Right ventricle myocardium inferior (tissue), 1 donor: ENCODE data around the gene HS3ST3B1. TPM values are rescaled to one million over a fixed set of nuclear protein-coding genes. Genes with fewer than 3 reads are reported as not detected.

Experiments used
- ATAC-seq: fragments of 200-7000 bp; cut with Tn5 transposase; one replicate; pipeline ENCODE4 v1.9.1; 2020; ENCODE audit warnings: mild to moderate bottlenecking, moderate library complexity
- DNase-seq: peaks from one replicate; pipeline ENCODE4 v3.0.0; 2021; ENCODE audit errors: missing footprints
- intact Hi-C: fragments of 100-400 bp; cut with DNase I; formaldehyde crosslinking; loops from one replicate; pipeline ENCODE4 v1.11.0; 2022
- total RNA-seq: library from RNA; stranded (reverse); fragmentation: NEBNext Ultra II Directional; extraction: Animal tissue kit (Norgen Biotek cat#: 25700); gene quantifications from one replicate; pipeline ENCODE4 v1.2.1, GENCODE V29; 2021
- donor health status: DM: no; HTN: yes; CAD: no; lungs with severe emphysema.

HS3ST3B1 gene
- total RNA-seq, 1 donor from 2014 or later: 1.5 TPM

DNA sequence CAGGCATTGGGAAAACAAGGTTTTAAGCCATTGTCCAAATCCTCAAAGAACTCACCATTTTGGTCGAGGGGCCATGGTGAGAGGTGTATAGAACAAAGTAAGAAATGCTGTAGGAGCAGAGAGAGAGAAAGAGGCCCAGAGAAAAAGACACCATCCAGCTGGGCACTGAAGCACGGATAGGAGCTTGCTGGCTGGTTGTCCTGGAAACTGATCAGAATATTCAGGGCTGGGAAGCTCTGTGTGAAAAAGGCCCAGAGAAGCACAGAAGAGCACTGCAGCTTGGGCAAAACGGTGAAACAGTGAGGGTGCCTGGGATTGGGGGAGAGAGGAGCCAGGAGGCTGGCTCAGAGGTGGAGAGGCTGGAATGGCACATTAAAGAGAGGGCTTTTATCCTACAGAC is 16.5 kb downstream of the HS3ST3B1 start:
- intact Hi-C loops: no loop called here
- no peak for ATAC-seq
- DNase-seq: no peak

DNA sequence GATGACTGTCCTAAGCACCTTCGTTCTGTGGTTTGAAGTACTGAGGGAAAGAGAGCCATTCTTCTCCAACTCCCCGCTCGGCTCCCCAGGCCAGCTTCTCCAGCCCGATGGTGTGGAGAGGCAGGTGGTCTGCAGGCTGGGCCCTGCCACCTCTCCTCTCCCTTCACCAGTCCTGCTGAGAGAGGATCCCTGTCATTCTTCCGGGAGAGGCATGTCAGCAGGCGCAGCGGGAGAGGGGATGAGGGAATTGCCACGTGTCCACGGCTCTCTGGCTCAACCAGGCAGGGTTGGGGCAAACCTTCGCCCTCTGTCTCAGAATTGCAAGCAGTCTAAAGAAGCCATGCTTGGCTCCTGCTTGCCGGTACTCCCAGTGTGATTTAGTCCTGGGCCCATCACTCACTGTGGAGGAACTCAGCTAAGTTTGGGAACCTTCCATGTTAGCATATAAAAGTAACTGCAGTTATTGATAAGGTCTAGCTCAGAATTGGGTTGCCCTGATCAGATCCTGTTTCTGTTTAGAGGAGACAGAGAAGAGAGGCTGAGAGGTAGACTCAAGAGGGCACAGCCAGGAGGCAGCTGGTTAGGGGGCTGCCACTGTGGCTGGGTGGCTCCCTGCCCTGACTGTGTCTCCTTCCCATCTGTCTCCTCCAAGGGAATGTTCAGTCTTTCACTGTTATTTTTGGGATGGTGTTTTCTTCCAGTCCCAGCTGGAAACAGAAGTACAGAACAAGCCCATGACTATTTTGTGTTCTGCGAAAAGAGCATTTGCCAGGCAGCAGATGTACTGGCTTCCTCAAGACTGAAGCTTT is 17.4 kb downstream of the HS3ST3B1 start:
- DNase-seq: no peak
- ATAC-seq: no peak
- intact Hi-C loops: no loop called here

DNA sequence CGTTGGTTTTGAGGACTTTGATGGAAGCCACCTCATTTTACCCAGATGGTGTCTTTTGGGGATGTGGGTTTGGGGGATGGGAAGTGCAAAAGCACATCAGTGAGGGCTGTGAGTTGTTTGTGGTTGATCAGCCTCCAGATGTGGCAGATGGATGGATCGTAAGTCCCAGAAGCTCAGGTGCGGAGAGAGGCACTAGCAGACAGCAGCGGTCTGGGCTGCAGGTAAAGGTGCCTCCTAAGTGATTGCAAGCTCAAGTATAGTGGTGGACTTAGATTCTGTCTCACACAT is 18.0 kb downstream of the HS3ST3B1 start:
- intact Hi-C loops: no loop called here
- no peak for DNase-seq
- ATAC-seq: no peak

DNA sequence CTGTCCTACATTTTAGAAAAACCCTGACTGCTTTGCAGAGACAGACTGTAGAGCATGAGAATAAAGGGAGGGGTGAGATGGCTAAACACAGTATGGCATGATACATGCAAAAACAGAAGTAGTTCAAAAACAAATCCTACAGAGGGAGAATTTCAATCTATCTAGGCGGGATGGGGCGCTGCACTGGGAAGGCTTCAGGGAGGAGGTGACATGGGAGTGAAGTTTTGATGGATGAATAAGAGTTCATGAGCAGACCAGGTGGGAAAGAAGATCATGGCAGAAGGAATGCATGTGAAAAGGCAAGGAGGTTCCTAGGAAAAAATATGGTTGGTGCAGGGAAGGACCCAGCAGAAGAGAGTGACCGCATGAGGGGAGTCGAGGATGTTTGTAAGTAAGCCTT is 19.2 kb downstream of the HS3ST3B1 start:
- intact Hi-C loops: no loop called here
- DNase-seq (no peak), ATAC-seq (no peak)

DNA sequence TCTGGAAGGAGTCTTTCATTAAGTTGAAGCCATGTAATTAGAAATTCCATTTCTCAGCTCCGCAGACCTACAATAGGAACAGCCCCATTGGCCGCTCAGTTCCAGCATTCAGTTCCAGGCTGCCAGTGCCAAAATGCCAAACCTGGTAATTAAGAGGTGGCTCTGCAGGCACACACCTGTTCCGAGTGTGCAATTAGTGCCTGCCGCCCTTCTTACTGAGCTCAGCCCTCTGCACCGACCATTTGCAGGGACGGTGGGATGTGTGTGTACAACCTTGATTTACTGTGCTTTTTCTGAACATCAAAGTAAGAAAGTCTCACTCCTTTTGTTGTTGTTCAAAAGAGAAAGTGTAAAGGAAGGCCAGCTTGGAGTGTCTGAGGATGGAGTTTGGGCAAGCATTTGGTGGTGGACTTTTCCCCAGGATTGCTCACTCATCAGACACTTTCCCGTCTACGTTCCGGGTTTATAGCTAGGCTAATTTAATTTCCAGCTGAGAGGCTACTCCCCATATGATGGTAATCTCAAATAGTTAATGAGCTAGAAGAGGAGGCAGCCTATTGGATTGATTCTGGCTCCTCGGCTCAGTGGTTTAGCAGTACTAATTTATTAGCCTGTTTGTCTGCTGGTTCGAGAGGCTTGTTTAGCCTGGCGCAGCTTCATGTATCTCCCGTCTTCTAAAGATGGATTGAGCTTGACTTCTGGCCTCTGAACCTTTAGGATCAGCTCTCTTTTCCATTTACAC is 20.0 kb downstream of the HS3ST3B1 start:
- DNase-seq: no peak
- no peak for ATAC-seq
- intact Hi-C loops: no loop called here

DNA sequence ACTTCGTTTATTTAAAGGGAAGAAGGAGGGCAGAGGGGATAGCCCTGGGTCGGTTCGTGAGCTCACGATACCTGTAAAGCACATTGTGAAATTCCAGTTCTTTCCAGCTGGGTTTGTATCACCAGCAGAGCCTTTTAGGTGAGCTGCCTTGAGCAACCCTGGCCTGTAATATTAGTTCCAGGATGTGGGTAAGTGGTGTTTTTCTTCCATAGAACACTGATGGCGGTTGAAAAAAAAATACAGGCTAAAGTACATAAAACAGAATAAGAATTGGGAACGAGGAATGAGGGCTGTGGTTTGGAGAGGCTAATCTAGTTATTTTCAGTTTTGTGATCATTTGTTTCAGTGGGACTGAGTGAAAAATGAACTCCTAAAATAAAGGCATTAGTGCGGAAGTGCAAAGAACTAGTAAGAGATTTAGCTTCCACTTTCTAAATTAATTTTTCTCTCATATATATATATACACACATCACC is 20.6 kb downstream of the HS3ST3B1 start:
- intact Hi-C loops: no loop called here
- DNase-seq (no peak), ATAC-seq (no peak)

DNA sequence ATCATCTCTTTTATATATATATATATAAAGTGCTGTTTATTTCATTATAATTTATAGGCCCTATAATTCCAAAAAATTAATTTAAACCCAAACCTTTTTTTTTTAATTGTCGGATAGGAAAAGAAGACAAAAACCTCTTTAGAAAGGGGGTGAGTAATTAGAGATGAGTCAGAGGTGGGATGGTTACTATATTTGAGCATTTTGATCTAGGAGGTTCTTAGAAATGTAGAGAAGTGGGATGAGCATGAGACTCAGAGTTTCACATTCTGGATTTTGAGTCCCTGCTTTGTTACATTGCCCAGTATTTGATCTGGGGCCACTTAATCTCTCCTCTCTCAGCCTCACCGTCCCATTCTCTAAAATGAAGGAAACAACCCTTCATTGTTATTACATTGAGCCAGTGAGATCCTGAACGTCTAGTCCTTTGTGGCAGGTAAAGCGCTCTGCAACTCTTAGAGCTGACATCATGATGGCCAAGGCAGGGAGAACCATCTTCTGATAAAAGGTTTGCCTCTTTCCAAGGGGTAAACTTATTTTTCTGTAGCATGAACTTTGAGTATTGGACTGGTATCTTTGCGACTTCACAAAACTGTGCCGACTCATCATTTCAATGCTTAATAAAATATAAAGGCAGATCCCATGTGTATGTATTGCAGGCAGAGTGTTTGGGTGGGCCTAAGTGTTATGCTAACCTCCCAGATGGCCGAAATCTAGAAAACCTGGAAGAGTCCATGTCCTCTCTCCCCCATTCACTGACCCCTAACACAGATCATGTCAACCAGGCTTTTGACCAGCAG is 21.3 kb downstream of the HS3ST3B1 start:
- ATAC-seq: no peak
- intact Hi-C loops: no loop called here
- no peak for DNase-seq

DNA sequence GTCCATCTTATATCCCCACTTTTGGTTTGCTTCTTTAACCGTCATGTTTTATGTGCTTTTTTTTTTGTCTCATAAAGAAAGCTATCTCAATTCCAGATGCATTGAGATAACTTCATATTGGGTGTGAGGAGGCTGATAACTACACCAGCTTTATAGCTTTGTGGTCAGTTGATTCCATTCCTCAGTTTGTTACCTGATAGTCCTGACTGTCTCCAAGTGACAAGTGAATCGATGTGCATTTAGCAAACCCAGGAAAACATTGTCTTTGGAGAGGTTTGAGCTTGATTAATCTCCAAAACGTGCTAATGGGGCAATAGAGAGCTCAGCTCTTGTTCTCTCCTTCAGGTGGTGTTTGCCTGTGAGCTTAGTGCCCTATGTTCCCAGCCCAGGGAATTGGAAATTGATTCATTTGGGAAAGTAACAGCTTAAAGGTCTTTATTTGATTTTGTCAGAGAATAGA is 22.7 kb downstream of the HS3ST3B1 start:
- intact Hi-C loops: no loop called here
- ATAC-seq (no peak), DNase-seq (no peak)

DNA sequence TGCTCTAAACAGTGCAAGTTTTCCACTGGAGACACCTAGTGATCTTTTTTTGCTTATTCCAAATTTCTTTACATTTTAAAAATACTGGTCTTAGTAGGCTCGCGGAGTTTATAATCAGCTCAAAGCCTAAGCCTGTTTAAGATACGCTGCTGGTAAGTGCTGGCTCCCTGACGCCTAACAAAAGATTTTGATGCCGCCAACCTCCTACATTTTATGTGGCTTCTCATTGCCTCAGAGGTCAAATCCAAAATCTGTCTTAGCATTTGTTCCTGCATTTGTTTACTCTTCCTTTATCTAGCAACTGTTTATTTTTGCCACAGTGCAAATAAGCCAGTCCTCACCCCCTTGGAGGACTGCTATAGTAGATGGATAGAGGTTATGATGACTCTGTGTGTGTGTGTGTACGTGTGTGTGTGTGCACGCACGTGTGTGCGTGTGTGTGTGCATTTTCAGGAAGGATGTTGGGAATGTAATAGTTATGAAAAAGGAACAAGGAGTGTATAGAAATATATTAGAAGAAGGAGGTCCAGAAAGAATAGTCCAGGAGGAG is 24.8 kb downstream of the HS3ST3B1 start:
- intact Hi-C loops: no loop called here
- no peak for DNase-seq
- ATAC-seq: no peak

DNA sequence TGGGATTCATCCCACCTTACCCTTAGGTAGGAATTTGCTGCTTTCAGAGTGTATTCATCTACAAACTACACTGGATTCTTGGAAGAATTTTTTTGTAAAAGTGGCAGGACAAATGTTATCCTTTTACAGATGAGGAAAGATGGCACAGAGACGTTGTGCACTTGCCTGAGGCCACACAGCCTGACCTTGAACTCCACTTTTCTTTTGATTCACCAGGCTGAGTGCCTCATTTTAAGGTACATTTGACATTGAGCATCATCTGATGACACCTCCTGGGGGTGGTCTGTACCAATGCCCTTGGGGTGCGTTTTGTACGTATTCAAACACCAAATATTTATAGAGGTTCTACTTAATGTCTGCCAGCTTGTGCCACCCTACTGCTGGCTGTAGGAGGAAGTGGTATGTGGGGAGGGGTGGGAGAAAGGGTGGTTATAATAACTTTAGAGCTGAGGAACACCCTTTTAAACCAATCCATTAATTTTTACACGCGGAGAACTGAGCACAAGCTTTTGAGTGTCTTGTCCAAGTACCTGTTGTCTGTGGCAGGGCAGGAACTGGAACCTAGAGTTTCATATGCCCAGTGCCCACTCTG is 29.1 kb downstream of the HS3ST3B1 start:
- intact Hi-C loops: no loop called here
- DNase-seq: no peak
- no peak for ATAC-seq

DNA sequence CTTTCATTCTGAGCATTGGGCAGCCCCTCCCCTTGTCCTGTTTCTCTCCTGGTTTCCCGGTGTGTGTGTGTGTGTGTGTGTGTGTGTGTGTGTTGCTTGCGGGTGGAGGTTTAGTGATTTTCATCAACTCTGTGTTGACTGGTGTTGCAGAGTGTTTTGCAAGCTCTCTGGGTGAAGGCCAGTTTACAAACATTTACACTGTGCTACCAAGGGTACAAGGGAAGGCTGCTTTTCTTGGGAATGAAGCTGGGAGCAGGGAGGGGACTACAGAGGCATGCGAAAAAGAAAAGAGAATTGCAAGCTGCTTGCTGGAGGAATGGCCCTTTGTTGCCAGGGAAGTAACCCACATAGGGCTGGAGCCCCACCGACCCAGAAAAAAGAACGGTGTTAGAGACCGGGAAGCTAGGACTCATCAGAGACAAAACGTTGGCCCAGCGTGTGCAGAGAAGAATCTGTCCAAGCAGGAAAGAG is 29.6 kb downstream of the HS3ST3B1 start:
- DNase-seq (no peak), ATAC-seq (no peak)
- intact Hi-C loops: no loop called here

DNA sequence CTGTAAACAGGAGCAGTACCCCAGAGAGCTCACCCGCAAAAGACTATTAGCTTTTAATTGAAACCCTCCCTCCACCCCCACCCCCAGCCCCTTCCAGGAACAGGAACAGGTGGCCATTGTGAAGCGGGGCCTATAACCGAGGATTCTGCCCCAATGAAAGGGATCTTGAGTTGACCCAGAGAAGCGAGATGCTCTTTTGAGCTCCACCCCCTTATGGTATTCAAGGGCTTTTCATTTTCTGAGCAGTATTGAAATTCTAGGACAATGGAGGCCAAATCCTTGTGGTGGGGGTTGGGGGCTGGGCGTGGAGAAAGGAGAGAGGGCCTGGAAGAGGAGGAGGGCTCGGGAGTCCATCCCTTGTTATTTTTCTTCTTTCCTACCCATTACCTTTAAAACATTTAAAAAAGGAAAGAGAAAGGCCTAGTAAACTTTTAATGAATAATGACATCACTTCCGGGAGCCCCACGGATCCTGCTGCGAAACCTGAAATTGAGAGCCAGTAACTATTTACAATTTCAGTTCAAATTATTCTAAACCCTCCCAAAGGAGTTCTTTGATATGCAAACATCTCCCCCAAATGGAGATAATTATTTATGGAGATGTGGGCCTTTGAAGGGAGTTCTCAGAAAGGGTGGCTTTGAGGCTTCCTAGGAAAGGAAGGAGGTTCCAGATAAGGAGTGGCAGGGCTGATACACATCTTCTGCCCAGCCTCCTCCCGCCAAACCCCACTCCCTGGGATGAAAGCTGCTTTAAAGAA is 30.5 kb downstream of the HS3ST3B1 start:
- intact Hi-C loops: no loop called here
- ATAC-seq (no peak), DNase-seq (no peak)

DNA sequence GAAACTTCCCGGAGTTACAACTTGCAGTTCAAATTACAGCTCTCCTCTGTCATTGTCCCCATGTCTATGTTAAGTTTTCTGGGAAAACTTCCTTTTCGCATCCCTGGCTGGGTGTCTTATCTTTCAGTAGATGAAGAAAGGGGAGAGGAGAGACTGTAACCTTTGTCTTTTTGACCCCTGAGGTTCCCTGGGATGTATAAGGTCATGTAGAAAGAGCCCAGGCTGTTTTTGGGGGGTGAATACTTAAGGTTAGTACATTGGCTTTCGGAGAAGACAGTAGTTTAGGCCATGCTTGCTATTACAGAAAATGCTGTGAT is 31.1 kb downstream of the HS3ST3B1 start:
- intact Hi-C loops: no loop called here
- DNase-seq (no peak), ATAC-seq (no peak)

DNA sequence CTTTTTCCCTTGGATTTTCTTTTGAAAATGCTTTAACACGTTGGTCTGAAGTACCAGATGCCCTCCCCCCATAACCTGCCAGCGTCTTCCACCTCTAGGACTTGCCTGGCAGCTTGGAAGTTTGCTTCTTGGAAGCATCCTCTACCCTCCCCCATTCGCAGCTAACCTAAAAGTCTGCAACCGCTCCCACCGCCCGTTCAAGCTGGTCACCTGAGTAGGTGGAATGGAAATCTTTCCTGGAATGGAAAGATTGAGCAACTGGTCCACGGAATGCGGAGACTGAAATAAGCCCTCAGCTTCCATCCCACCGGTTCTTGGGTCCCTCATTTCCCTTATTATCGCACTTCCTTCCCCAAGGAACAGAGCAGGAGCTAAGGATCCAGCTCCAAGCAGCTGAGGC is 31.4 kb downstream of the HS3ST3B1 start:
- DNase-seq (no peak), ATAC-seq (no peak)
- intact Hi-C loops: no loop called here

DNA sequence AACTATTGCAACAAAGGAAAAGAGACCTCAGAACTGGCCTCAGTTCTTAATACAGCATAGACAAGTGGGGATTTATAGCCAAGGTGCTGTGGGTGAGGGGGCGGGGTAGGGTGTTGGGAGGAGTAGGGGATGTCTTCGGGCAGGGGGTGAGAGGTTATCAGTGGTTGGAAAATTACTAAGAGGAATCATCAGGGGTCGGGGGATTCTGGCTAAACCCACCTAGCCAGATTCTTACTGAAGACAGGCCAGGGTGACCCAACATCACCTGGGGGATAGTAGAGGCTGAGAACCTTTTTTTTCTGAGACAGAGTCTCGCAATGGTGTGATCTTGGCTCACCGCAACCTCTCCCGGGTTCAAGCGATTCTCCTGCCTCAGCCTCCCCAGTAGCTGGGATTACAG is 32.6 kb downstream of the HS3ST3B1 start:
- no peak for ATAC-seq
- no peak for DNase-seq
- intact Hi-C loops: no loop called here

DNA sequence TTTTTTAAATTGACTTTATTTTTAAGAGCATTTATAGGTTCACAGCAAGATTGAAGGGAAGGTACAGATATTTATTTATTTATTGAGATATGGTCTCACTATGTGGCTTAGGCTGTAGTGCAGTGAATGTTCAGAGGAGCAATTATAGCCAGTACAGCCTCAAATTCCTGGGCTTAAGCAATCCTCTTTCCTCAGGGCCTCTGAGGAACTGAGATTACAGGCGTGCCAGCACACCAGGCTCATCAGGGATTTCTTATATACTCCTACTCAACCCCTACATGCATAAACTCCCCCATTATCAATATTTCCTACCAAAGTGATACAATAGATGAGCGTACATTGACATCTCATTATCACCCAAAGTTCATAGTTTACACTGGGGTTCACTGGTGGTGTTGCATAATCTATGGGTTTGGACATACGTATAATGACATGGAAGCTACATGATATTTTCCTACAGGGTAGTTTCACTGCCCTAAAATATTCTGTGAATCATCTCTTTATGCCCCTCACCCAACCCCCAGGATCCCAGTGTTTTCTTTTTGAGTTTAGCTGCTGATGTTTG is 33.5 kb downstream of the HS3ST3B1 start:
- DNase-seq (no peak), ATAC-seq (peak; percentile 44)
- intact Hi-C loops: no loop called here

DNA sequence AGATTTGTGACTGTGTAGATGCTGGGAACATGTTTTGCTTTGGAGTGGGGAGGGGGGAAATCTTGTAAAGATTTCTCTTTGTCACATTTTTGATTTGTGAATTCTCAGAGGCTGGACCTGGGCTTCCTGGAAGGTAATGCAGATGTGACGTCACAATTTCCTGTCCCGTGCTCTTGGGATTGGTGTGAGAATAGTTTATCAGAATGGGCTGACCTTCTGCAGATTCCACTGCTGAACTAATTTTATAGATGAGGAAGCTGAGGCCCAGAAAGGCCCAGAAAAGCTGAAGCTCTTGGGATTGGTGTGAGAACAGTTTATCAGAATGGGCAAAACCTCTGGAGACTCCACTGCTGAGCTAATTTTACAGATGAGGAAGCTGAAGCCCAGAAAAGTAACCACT is 34.0 kb downstream of the HS3ST3B1 start:
- ATAC-seq: peak; percentile 55
- no peak for DNase-seq
- intact Hi-C loops: no loop called here

DNA sequence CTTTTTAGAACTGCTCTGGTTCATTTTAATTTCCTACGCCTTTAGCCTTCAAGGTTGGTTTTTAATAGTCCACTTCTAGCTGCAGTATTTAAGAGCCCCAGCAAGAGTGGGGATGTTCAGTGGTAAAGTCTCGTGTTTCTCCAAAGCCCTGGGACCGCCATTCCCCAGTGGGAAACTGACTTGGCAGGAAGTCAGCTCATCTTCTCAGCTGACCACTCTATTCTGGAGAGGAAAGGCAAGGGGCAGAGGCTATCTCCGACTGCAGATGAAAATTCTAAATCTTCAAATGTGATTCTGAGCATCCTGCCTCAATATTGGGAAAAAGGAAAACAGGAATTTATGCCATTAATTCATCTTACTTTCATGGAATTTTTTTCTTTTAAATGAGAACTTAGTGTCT is 35.5 kb downstream of the HS3ST3B1 start:
- DNase-seq (no peak), ATAC-seq (peak; percentile 12)
- intact Hi-C loops: no loop called here
